ENCODE data around the gene DENND4A. TPM values are rescaled to one million over a fixed set of nuclear protein-coding genes. Genes with fewer than 3 reads are reported as not detected.

Gene DENND4A
- total and polyA plus RNA-seq, 9 donors = 10.2 to 63.9 (median 50.2) TPM

GRCh38 chr15:65751431-65751830 is 40.7 kb downstream of the DENND4A start:
- no peaks in the 10 kb centered on the region for H3K36me3 ChIP-seq
- intact Hi-C loops (cut with DNase I) = no loop called here
- DNase-seq = no peak
- no peak overlapping the region for H3K27ac ChIP-seq
- no peak overlapping the region for H3K4me3 ChIP-seq
- no peaks in the 10 kb centered on the region for H3K4me1 ChIP-seq (ENCODE audit: insufficient read depth)
- no peaks in the 10 kb centered on the region for H3K9me3 ChIP-seq
- TF ChIP-seq CTCF (IDR thresholded peaks at IDR 0.05) (no peak), EP300 (IDR thresholded peaks at IDR 0.05) (no peak), POLR2A (IDR thresholded peaks at IDR 0.05) (no peak)
- no peaks in the 10 kb centered on the region for H3K27me3 ChIP-seq
- 81 to 89% (median 83%) methylated on average over 2 of the region's 2 CpGs for WGBS, 3 donors

GRCh38 chr15:65747265-65747664 is 44.8 kb downstream of the DENND4A start:
- Histone ChIP-seq H3K9me3 (no peaks in the 10 kb centered on the region), H3K27ac (no peak overlapping the region), H3K36me3 (no peaks in the 10 kb centered on the region), H3K27me3 (no peaks in the 10 kb centered on the region), H3K4me3 (no peak overlapping the region), H3K4me1 (ENCODE audit: insufficient read depth) (no peaks in the 10 kb centered on the region)
- TF ChIP-seq EP300 (IDR thresholded peaks at IDR 0.05) = no peak
- no peak for TF ChIP-seq POLR2A (IDR thresholded peaks at IDR 0.05)
- TF ChIP-seq CTCF (IDR thresholded peaks at IDR 0.05) = no peak
- no peak for DNase-seq
- intact Hi-C loops (cut with DNase I) = no loop called here

DNA sequence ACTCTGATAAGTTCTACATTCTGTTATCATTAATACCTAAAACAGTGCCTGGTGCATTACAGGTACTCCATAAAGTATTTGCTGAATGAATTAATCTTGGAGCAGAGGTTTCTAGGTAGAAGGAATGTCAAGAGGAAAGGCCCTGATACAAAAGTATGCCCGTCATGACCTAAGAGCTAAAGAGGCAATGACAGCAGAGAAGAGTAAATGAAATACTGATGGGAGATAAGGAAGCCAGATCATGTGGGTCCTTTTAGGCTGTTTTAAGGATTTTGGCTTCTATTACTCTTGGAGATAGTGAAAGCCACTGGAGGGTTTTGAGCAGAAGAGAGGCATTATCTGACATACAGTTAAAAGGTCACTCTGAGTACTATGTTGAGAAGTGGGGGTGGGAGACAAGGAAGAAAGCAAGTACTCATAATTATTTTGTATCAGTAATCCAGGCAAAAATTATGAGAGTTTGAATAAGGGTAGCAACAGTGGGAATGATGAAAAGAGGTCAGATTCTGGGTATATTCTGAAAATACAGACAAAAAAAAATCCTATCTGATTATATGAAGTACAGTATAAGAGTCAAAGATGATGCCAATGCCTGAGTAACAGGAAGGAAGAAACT is 48.3 kb downstream of the DENND4A start:
- Histone ChIP-seq H3K27ac (no peak overlapping the region), H3K27me3 (no peaks in the 10 kb centered on the region), H3K9me3 (no peaks in the 10 kb centered on the region), H3K36me3 (no peaks in the 10 kb centered on the region), H3K4me3 (no peak overlapping the region), H3K4me1 (ENCODE audit: insufficient read depth) (no peaks in the 10 kb centered on the region)
- intact Hi-C loops (cut with DNase I) = no loop called here
- 79 to 88% (median 80%) methylated on average over 1 of the region's 1 CpG for WGBS, 3 donors
- no peak for TF ChIP-seq CTCF (IDR thresholded peaks at IDR 0.05)
- TF ChIP-seq POLR2A (IDR thresholded peaks at IDR 0.05) = no peak
- no peak for TF ChIP-seq EP300 (IDR thresholded peaks at IDR 0.05)
- DNase-seq = no peak

- 85 to 87% (median 86%) methylated on average over 5 of the region's 5 CpGs for WGBS, 3 donors
- H3K36me3 ChIP-seq = no peaks in the 10 kb centered on the region
- TF ChIP-seq CTCF (IDR thresholded peaks at IDR 0.05) (no peak), EP300 (IDR thresholded peaks at IDR 0.05) (no peak), POLR2A (IDR thresholded peaks at IDR 0.05) (no peak)
- DNase-seq = no peak
- H3K4me1 ChIP-seq (ENCODE audit: insufficient read depth) = no peaks in the 10 kb centered on the region
- no peaks in the 10 kb centered on the region for H3K27me3 ChIP-seq
- no peaks in the 10 kb centered on the region for H3K9me3 ChIP-seq
- H3K4me3 ChIP-seq = no peak overlapping the region
- intact Hi-C loops (cut with DNase I) = no loop called here
- H3K27ac ChIP-seq = no peak overlapping the region
Measured at GRCh38 chr15:65740148-65740547, 51.9 kb downstream of the DENND4A start.
